Fibroblast of skin of left biceps (primary cell): Measurements from ENCODE around the gene AK9.

Experiments used
- DNase-seq, 2 experiments: peaks; one replicate each; pipeline ENCODE4 v3.0.0-alpha.2; 2013; ENCODE audit warnings: low read depth in 2 of 2

The AK9 gene

DNA sequence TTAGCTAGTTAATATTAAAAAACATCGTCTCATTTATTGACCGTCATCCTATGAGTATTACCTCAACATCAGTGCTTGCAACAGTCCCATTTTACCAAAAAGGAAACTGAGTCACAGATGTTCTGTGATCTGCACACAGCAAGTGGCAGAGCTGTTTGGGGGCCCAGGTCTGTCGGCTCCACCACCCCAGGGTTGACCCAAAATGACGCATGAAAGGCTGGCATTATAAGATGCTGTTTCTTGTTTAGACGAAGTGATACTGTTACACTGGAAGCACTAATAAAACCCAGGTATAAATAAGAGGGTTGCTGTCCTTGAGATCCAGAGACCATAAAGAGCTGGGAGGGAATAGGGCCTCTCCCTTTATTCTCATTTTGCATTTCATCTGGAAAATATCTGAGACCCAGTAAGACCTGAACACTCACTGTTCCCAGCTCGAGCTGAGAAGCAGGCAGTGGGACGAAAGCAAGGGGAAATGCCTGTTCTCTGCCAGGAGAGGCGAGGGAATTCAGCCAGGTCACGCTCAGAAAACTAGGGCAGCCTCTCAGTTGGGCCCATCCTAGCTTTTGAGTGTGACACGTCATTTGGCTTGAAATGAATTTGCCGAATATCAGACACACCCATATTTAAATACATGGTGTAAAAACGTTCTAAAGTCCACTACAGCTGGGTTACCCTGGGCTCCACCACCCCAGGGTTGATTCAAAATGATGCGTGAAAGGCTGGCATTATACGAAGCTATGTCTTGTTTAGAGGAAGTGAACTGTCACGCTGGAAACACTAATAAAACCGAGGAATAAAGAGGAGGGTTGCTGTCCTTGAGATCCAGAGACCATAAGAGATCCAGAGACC lies 234.1 kb downstream of the AK9 start:
- DNase-seq = no peak

DNA sequence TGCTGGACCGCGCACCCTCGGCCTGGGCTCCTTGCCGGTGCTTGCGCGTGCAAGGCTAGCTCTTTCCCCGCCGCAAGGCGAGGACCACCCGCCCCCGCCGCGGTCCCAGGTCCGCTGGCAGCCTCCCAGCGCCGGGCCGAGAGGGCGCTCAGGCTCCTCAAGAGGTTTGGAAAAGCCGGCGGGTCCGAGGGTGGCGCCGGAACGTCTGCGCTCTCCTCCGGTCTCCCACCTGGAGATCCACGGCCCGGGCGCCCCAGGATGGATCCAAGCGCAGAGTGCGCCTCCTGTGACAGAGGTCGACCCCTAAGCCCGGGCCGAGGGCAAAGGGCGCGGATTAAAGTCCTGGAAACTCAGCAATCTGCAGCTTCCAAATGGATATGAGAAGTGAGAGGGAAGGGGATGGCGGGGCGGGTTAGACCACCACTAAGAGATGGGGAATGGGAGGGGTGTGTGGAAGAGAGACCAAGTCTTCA lies 234.9 kb downstream of the AK9 start:
- DNase-seq = no peak

DNA sequence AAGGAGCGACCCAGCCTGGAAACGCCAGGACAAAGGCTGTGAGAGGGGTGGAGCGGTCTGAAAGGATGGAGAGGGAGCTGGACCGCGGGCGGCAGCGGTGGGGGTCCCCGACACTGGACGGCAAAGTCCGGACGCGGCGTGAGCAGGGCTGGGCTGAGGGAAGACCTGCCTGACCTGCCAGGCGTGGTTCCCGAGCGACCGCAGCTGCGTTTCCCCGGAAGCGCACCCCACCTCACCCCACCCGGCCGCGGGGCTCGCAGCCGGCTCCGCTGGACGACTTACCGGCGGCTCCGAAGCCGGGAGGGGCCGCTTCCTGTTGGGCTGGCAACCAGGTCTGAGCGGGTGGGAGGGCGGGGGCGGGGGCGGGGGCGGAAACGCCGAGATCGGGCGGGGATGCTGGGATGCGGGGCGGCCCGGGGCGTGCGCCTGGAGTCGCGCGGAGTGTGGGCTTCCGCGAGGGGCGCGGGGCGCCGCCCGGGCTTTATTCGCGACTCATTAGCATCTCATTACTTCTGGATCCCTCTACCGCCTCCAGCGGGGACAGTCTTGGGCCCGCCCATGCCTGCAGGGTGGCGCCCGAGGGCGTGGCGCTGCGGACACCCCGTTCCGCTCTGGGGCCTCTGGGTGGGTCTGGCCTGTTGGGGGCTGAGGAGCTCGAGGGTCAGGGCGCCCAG lies 235.4 kb downstream of the AK9 start, which contains the start of gene MICAL1:
Gene MICAL1 (minus strand): TSS at position 336 of the 674 bp plus-strand sequence. CDS start 1,576 bp downstream, outside the sequence.
- DNase-seq = no peak

DNA sequence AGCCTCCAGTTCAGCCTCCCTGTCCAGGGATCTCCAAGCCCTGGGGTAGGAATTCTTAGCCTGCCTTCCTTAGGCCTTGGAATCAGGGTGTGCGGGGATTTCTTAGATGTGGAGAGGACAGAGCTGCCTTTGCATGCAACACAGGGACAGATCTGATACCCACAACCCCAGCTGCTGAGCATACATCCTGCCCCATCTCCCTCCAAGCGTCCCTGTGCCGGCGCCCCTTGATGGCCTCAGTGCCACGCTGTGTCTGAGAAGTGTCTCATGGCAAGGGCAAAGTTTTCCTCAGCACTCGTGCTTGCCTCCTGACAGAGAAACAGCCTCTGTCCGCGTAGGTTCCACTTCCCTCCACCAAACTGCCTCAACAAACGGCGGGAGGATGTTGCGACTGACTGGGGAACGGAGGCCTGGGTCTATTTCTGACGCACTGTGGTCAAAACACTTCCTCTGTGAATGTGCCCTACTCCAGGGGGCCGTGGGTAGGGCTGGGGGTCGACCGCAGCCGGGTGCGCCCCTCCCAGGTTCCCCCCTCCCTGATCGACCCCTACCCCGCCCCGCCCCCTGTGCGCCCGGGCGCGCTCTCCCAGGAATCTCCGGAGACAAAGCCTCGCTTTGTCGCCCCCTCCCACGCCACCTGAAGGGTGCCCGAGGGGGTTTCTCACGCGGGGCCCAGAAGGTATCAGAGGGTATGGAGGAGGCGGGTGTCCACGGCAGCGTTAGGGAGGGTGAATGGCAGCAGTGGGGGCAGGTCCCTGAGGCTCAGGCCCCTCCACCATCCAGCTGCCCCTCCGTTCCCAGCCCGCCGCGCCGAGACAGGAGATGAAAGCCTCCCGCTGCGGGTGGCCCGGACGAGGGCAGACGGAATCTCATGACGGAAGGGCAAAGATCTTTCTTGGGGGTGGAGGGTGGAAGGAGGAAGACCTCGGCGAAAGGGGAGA lies 236.2 kb downstream of the AK9 start:
- no peak for DNase-seq

DNA sequence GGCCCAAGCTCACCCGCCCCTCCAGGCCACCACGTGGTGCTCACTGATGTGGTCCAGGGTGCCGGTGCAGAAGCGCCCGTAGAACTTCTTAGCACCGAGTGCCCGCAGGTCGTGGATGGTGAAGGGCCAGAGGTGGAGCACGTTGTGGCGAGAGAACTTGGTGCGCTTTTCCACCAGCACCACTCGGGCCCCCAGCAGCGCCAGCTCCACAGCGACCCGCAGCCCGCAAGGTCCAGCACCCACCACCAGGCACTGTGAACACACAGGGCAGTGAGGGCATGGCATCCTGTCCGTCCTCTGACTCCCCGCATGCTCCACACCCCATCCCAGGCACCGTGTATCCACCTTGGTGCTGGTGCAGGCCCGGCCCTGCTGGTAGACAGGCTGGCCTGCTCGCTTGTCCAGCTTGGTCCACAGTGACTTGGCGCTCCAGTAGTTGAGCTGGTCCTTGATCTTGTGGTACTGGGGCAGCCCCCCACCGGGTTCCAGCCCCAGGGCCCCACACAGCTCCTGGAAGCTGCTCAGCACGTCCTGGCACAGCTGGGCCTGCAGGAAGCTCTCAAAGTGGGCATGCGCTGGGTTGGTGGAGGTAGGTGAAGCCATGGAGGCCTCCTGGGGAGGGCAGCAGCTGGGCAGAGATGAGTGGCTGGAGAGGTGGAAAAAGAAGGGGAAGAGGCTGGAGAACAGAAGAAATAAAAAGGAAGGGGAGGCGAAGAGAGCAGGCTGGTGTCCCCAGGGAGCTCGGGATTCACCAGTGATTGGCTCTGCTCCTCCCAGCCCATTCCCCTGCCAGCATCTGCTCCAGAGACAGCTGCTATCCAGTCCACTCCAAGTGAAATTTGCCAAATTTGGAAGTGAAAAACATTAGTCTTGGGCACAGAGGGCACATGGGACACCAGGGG lies 237.2 kb downstream of the AK9 start:
- DNase-seq = no peak

DNA sequence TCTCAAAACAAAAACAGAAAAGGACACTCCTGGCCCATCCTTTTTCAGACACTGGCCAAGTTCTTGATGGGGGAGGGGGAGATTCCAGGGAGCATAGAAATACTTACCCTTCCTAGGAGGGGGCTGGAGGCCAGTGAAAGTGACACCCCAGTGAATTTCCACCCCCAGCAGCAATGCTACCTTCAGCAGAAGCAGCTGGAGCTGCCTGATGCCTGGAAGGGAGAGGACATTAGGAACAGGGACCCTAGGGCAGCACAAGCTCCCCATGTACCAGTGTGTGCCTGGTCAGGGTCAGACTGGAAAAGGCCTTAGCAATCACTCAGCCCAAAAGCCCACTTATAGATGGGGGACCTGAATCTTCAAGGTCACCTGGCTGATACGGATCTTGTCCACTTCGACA lies 237.8 kb downstream of the AK9 start:
- no peak for DNase-seq

DNA sequence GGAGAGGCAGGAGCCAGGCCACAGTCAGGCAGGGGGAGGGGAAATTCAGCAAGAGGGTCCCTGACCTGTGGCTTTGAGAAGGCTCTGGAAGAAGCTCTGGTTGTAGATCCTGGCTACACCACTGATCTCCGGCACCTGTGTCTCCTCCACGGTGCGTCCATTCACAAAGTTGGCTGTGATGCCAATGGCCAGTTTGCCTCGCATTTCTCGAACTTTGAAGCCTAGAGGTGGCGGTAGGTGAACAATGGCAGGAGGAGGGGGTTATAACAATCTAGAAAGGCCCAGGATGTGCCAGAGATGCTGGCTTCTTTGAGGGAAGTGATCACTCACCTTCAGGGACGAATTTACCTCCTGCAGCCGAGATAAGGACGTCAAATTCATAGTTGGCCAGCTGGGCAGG lies 238.8 kb downstream of the AK9 start:
- no peak for DNase-seq

DNA sequence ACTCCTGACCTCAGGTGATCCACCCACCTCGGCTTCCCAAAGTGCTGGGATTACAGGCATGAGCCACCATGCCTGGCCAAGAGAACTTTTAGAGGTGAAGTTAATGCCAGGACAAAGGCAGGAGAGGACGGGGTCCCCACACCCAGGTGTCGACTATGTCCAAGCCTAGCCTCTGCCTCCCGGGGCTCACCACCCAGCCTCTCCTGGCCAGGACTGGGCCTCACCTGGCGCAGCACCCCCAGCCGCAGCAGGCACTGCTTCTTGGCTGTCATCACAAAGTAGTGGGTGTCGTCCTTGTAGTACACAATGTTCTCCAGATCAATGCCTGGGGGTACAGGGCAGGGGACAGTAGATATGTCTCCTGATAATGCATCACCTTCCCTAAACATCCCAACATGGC lies 239.6 kb downstream of the AK9 start:
- no peak for DNase-seq

DNA sequence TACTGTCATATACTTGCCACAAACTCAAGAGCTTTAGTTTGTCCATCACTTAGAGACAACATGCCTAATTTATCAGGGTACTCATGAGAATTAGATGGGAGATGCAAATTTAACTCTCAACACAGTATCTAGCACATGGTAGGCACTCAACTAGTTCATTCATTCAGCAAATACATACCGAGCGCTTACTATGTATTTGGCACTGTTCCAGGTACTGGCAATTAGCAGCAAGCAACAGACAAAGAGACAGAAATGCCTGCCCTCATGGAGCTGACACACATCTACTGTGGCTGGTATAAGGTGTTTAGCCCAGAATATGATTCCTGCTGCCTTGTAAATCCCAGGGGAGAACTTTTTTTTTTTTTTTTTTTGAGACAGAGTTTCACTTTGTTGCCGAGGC lies 240.2 kb downstream of the AK9 start:
- DNase-seq = no peak

DNA sequence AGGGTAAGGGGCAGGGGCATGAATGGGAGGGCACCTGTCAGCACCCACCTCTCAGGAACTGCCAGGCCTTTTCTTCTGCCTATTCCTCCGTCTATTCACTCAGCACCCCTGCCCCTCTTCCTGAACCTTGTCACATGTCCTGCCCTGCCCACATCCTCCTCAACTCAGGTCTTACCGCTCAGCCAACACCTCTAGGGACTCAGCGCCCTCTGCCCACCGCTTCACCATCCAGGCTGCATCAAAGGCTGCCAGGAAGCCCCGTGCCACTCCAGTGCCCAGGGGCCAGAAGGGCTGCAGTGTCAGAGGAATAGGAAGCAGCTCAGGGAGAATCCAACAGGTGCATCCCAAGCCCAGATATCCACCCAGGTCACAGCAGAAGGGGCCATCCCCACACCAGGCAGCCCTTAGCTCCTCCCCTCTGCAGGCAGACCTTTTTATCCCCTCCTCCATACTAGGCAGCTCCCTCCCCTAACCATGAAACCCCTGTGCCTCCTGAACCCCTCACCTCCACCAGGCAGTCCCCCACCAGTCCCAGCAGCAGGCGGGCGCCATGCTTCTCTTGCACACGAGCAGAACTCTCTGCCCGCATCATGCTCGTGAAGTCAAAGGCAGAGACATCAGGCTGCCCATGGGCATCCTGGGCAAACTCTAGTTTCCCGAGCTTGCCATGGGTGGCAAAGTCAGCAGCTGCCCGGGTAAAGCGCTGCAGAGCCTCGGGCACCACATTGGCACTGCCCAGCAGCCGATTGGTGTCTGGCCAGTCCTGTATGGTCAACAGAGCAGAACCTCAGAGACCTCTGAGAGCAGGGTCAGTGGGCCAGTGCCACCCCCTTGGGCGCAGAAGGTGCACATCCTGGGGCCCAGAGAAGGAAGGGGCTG lies 241.0 kb downstream of the AK9 start:
- no peak for DNase-seq

DNA sequence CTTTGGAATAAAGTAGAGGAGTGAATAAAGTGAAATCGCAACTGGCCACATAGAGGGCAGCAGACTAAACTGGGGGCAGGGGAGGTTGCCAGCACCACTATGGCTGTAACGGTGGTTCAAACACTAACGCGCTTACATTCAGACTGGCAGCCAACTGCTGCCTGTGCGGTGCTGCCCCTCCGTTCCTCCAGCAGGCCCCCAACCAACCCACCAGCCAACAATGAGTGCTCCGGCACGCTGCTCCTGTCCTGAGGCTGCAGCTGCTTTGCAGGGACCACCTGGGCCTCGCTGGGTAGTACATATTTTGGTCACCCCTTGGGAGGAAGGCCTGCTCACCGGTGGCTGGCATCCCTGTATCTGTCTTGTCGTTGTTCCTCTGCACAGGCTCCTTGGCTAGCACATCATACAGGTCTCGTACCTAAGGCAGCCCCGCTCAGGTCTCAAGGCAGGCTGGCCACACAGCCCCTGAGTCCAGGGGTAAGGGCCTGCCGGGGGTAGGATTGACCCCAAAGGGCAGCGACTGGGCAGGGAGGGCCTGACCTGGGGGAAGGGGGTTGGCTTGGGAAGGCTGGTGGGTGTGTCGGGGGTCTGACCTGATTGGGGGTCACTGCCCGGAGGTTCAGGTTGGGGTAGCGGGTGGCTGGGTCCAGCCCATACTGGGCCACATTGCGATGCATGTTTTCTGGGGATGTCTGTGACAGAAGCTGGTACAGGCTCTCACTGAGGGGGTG lies 241.8 kb downstream of the AK9 start:
- DNase-seq = no peak

DNA sequence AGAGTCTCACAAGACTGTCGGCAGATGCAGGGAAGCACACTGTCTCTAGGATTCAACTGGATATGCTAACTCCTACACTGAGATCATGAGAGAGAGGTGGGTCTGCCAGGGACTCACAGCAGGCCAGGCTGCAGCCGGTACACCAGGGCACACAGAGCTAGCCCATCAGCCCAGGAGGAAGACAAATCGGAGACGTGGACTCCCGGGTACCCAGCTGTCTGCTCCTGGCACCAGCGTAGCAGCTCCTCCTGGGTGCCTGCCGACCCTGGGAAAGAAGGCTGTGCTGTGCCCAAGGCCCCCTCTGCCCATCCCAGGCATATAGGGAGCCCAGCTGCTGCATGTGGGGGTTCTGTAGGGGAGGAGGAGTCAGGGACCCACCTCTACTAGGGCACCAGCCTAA lies 242.4 kb downstream of the AK9 start:
- DNase-seq = no peak

DNA sequence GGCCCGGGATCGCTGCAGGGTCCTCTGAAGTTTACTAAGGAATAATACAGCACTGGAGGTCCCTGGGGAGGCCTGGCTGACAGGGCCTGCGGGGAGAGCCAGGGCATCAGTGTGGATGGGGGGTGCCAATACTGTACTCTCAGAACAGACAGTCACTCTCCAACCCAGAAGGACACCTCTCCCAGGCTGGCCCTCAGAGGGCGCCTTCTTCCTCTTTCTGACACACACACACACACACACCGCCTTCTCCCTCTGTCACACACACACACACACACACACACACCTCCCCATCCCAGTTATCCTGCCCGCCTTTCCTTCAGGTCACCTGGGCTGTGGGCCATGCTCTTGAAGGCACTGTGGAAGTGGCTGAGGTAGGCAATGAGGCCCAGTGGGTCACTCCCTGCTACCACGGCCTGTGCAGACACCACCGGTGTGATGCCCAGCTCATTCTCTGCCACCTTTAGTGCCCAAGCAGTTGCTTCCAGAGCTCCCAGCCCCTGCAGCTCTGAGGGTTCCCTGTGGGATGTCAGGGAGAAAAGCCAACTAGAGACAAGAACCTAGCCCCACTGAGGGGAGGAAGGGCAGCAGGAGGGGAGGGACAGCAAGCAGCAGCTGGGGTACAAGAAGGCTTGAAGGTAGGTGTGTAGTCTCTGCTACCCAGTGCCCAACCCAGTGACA lies 243.0 kb downstream of the AK9 start:
- DNase-seq = no peak

DNA sequence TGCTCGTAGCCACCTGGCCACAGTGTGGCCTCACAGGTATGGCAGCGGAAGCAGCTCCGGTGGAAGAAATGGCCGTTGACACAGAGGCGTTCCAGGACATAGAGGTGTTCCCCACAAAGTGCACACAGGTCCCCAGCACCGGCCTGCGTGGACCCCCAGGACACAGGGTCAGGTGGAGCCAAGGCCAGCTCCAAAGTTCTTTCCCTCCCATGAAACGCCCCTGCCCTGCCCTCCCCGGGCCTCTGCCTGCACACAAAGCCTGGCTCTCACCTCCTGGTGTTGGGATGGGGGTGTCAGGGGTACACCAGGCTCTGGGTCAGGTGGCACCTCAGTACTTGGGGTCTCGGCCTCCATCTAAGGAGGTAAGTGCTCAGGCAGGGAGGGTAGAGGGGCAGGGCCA lies 243.9 kb downstream of the AK9 start:
- DNase-seq = no peak

DNA sequence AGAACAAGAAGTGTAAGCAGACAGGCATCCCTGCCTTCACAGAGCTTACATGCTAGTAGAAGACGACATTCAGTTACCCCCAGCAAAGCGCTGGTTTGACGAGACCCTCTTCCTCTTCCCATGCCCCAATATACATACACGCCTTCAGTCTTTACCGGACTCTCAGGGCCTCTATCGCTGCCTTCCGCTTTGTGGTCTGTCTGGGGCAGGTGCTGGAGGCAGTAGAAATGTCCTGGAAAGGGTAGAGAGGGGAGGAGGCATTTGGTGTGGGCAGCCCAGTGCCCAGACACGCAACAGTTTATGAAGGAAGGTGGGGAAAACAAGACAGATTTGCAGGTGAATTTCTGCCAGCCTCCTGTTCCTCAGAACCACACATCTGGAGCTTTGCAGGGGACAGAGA lies 244.5 kb downstream of the AK9 start:
- DNase-seq = no peak

DNA sequence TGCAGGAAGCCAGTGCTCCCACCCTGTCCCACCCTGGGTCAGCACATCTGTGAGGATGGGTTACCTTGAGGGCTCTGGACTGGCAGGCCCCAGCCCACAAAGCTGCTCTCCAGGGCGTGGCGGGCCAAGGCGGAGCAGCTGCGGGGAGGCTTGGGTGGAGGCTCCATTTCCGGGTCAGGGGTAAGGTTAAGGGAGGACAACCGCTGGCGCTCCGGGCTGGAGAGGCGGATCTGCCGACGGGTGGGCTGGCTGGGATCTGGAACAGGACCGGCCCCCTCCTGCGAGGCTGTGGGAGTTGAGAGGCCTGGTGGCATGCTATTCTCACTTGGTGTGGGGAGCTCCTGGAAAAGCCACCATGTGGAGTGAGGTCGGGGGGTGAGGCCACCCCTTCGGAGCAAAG lies 244.9 kb downstream of the AK9 start:
- no peak for DNase-seq

DNA sequence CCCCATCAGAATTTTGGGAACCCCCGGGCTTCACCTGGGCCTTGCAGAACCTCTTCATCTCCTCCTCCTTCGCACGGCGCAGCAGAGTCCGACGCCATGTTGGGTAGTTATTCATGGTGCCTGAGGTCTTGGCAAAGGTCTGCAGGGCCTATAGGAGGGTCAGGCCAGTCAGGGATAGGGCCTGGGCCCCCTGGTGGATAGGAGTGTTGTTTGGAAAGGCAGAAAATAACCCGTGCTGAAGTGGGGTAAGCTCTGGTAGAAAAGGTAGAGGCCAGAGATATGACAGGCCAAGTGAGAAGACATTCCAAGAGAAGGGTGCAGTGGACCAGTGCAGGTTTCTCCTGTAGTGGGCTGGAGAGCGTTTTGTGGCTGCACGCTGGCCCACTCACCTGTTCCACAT lies 245.6 kb downstream of the AK9 start:
- no peak for DNase-seq

DNA sequence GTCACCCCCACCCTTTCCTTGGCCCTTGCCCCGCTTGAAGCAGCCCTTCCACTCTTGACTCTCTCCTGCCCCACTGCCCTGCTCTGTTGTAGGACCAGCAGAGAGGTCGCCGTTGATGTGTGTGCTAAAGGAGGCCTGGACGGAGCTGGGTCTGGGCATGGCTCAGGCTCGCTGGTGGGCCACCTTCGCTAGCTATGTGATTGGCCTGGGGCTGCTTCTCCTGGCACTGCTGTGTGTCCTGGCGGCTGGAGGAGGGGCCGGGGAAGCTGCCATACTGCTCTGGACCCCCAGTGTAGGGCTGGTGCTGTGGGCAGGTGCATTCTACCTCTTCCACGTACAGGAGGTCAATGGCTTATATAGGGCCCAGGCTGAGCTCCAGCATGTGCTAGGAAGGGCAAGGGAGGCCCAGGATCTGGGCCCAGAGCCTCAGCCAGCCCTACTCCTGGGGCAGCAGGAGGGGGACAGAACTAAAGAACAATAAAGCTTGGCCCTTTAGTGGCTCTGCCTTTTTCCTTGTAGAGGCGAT lies 247.5 kb downstream of the AK9 start:
- DNase-seq = no peak
